IMR-90 (cell line): ENCODE results near the gene NPRL2. TPM values are rescaled to one million over a fixed set of nuclear protein-coding genes. Genes with fewer than 3 reads are reported as not detected.

Source experiments
- ATAC-seq: fragments of 200-7000 bp; cut with Tn5 transposase; 2 replicates; pipeline ENCODE4 v1.9.1; 2020; ENCODE audit warnings: low read depth, mild to moderate bottlenecking, moderate library complexity
- BruUV-seq: library from RNA; stranded (reverse); fragments of 400-500 nt; replicated peaks from 2 replicates; lab custom pipeline; 2021; lab: Mats Ljungman, UMichigan
- CTCF ChIA-PET: fragments of 300-600 bp; formaldehyde crosslinking; extraction: SDS; loops from one replicate; lab custom pipeline; 2021; ENCODE audit warnings: antibody characterized with exemption; lab: Yijun Ruan, JAX
- POLR2A ChIA-PET: fragments of 300-600 bp; sonication (Branson Sonifier 250); formaldehyde crosslinking; loops from one replicate; lab custom pipeline; 2022; ENCODE audit warnings: antibody characterized with exemption; ENCODE audit not compliant: unreplicated experiment; lab: Charles Lee
- DNase-seq: peaks from one replicate; pipeline ENCODE4 v3.0.0; 2013
- H2AFZ ChIP-seq: replicated peaks from 2 replicates; pipeline ENCODE3; 2013; ENCODE audit warnings: low read length, mild to moderate bottlenecking; ENCODE audit not compliant: poor library complexity
- H2AK5ac ChIP-seq: 2 replicates; pipeline ENCODE4 v1.6.1; 2013; ENCODE audit warnings: low read depth, low read length, inconsistent platforms
- H2AK9ac ChIP-seq: replicated peaks from 2 replicates; pipeline ENCODE3; 2013; ENCODE audit warnings: mild to moderate bottlenecking, low read depth, low read length, moderate library complexity; ENCODE audit not compliant: poor library complexity
- H2BK120ac ChIP-seq: 2 replicates; pipeline ENCODE4 v1.6.1; 2013; ENCODE audit warnings: low read depth, low read length, inconsistent platforms
- H2BK15ac ChIP-seq: 3 replicates; pipeline ENCODE4 v1.6.1; 2013; ENCODE audit warnings: low read depth, low read length, inconsistent platforms
- H2BK20ac ChIP-seq: 2 replicates; pipeline ENCODE4 v1.6.1; 2013; ENCODE audit warnings: low read depth, mild to moderate bottlenecking, inconsistent platforms, low read length, moderate library complexity
- H2BK5ac ChIP-seq: 2 replicates; pipeline ENCODE4 v1.6.1; 2013; ENCODE audit warnings: mild to moderate bottlenecking, low read depth, low read length, inconsistent platforms; ENCODE audit not compliant: poor library complexity, severe bottlenecking
- H3K14ac ChIP-seq: replicated peaks from 2 replicates; pipeline ENCODE4 v1.6.1; 2013; ENCODE audit warnings: low read depth, low read length, inconsistent platforms
- H3K18ac ChIP-seq: 2 replicates; pipeline ENCODE4 v1.6.1; 2013; ENCODE audit warnings: low read depth, low read length, control low read depth
- H3K23ac ChIP-seq: 2 replicates; pipeline ENCODE4 v1.6.1; 2013; ENCODE audit warnings: low read depth, low read length, inconsistent platforms
- H3K27ac ChIP-seq: 2 replicates; pipeline ENCODE4 v1.5.1; 2013; ENCODE audit warnings: mild to moderate bottlenecking, control low read depth, low read length; ENCODE audit not compliant: insufficient read depth
- H3K27me3 ChIP-seq: 2 replicates; pipeline ENCODE4 v1.6.1; 2013; ENCODE audit warnings: low read length; ENCODE audit not compliant: control insufficient read depth, insufficient read depth
- H3K36me3 ChIP-seq: 2 replicates; pipeline ENCODE4 v1.6.1; 2013; ENCODE audit warnings: low read length, mixed read lengths; ENCODE audit not compliant: control insufficient read depth, insufficient read depth
- H3K4ac ChIP-seq: 2 replicates; pipeline ENCODE4 v1.6.1; 2013; ENCODE audit warnings: low read depth, low read length, inconsistent platforms
- H3K4me1 ChIP-seq: 2 replicates; pipeline ENCODE4 v1.6.1; 2013; ENCODE audit warnings: low read length, mixed read lengths; ENCODE audit not compliant: control insufficient read depth, insufficient read depth
- H3K4me2 ChIP-seq: 2 replicates; pipeline ENCODE4 v1.6.1; 2013; ENCODE audit warnings: low read depth, mild to moderate bottlenecking, control low read depth, low read length, moderate library complexity
- H3K4me3 ChIP-seq: 2 replicates; pipeline ENCODE4 v1.5.1; 2013; ENCODE audit warnings: low read depth, mild to moderate bottlenecking, control low read depth, low read length, moderate library complexity; ENCODE audit not compliant: insufficient read depth
- H3K56ac ChIP-seq: 2 replicates; pipeline ENCODE4 v1.6.1; 2013; ENCODE audit warnings: low read length, inconsistent platforms; ENCODE audit not compliant: insufficient read depth; ENCODE audit errors: extremely low read depth
- H3K79me1 ChIP-seq, 2 experiments: 2 replicates each; pipeline ENCODE4 v1.6.1; 2013; ENCODE audit warnings: low read length in 2 of 2, inconsistent platforms in 1 of 2, low read depth in 1 of 2
- H3K9ac ChIP-seq: 2 replicates; pipeline ENCODE4 v1.6.1; 2013; ENCODE audit warnings: low read depth, low read length, control low read depth
- H3K9me1 ChIP-seq: 2 replicates; pipeline ENCODE4 v1.6.1; 2013; ENCODE audit warnings: low read length, inconsistent platforms; ENCODE audit not compliant: insufficient read depth
- H3K9me3 ChIP-seq: 2 replicates; pipeline ENCODE4 v1.6.1; 2013; ENCODE audit warnings: low read length; ENCODE audit not compliant: control insufficient read depth, insufficient read depth
- H4K20me1 ChIP-seq: 2 replicates; pipeline ENCODE4 v1.6.1; 2013; ENCODE audit warnings: low read length, inconsistent platforms; ENCODE audit not compliant: insufficient read depth
- H4K5ac ChIP-seq: 2 replicates; pipeline ENCODE4 v1.6.1; 2013; ENCODE audit warnings: mild to moderate bottlenecking, low read depth, low read length, control low read depth
- H4K8ac ChIP-seq, 2 experiments: 2 replicates each; pipeline ENCODE4 v1.6.1; 2013; ENCODE audit warnings: low read depth in 2 of 2, low read length in 2 of 2, control low read depth in 1 of 2, inconsistent platforms in 1 of 2
- H4K91ac ChIP-seq: 2 replicates; pipeline ENCODE4 v1.6.1; 2013; ENCODE audit warnings: low read depth, low read length, inconsistent platforms; ENCODE audit not compliant: insufficient read depth
- BHLHE40 ChIP-seq: fragments of 150-350 bp; IDR thresholded peaks from 2 replicates; pipeline ENCODE4 v1.6.1; 2016; ENCODE audit warnings: mild to moderate bottlenecking, low read depth, low read length
- MAZ ChIP-seq: IDR thresholded peaks from 2 replicates; pipeline ENCODE4 v1.6.1; 2012; ENCODE audit warnings: low read depth, mild to moderate bottlenecking, low read length, improper control_type of control experiment, moderate library complexity, borderline replicate concordance
- MXI1 ChIP-seq: IDR thresholded peaks from 2 replicates; pipeline ENCODE4 v1.6.1; 2012; ENCODE audit warnings: low read depth, mild to moderate bottlenecking, low read length, moderate library complexity, borderline replicate concordance
- WGBS, 2 experiments: methylation state at CpG; one replicate each; pipeline versions ENCODE4 v1.1.5 to v1.1.7; 2013; ENCODE audit warnings: missing lambda C conversion rate in 2 of 2; ENCODE audit not compliant: insufficient read length in 1 of 2; ENCODE audit errors: extremely low coverage in 2 of 2; 5-methylcytosine and 5-hydroxymethylcytosine counted together
- dilution Hi-C: fragments of 300-500 bp; cut with HindIII; formaldehyde crosslinking; loops from one replicate; pipeline ENCODE4 v1.14.3; 2018; ENCODE audit warnings: low sequenced_read_pairs; ENCODE audit not compliant: unreplicated experiment
- in situ Hi-C: fragments of 300-500 bp; cut with MboI; formaldehyde crosslinking; loops from 3 replicates; pipeline ENCODE4 v1.14.3; 2019; ENCODE audit warnings: low sequenced_read_pairs, inconsistent platforms, mixed read lengths
- intact Hi-C: fragments of 100-400 bp; cut with micrococcal nuclease; formaldehyde crosslinking; loops from 2 replicates; pipeline ENCODE4 v1.10.0; 2022
- polyA plus RNA-seq, 3 experiments: library from polyadenylated mRNA; depleted of rRNA; stranded (reverse); fragments of >200 nt; gene quantifications; 2 replicates each; pipeline ENCODE4 v1.2.3, GENCODE V29; 2012; ENCODE audit warnings: low replicate concordance in 1 of 3
- total RNA-seq: library from RNA; depleted of rRNA; stranded (reverse); fragments of >200 nt; gene quantifications from 2 replicates; pipeline ENCODE4 v1.2.3, GENCODE V29; 2012
- TF ChIP-seq, protein P1 (sequence below): fragments of 150-350 bp; IDR thresholded peaks from 2 replicates; pipeline ENCODE4 v1.6.1; 2017; ENCODE audit warnings: mild to moderate bottlenecking, antibody characterized with exemption, low read length, low read depth
- TF ChIP-seq, protein P2 (sequence below): fragments of 150-350 bp; IDR thresholded peaks from 2 replicates; pipeline ENCODE4 v1.6.1; 2016; ENCODE audit warnings: low read depth, mild to moderate bottlenecking, low read length, moderate library complexity, borderline replicate concordance

The NPRL2 gene
- total and polyA plus RNA-seq, 2 of the 4 experiments (the other 2 are of a cell fraction): 38.3 to 38.7 TPM

DNA sequence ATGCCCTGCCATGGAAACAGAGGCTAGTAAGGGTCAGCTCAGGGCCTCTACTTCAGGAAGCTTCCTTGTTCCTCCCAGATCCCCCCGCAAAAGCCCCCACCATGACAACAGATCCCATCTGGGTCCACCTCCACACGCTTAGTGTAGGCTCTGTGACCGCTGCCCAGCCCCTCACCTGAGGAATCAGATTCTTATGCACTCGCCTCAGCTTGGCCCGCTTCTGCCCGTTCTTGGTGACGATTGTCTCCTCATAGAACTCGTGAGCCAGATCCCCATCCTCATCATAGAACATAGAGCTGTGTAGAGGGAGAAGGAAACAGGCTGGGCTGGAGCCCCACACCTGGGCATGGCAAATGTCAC is 24.4 kb downstream of the NPRL2 start:
- Histone ChIP-seq H3K18ac (no peak overlapping the region), H3K27me3 (no peaks in the 10 kb centered on the region), H2BK5ac (no peak overlapping the region), H3K4me2 (no peak overlapping the region), H4K8ac (no peak overlapping the region), H3K56ac (no peak overlapping the region), H4K20me1 (peaks cover 8% of the 10 kb centered on the region), H3K23ac (no peak overlapping the region), H3K9ac (no peak overlapping the region), H2AK5ac (no peak overlapping the region), H3K27ac (no peak overlapping the region), H2BK15ac (no peak overlapping the region), H3K9me1 (no peaks in the 10 kb centered on the region), H2AFZ (no peak overlapping the region), H3K9me3 (no peaks in the 10 kb centered on the region), H4K5ac (no peak overlapping the region), H2BK20ac (no peak overlapping the region), H3K36me3 (peaks cover 22% of the 10 kb centered on the region), H3K4me3 (no peak overlapping the region), H3K4me1 (peaks cover 16% of the 10 kb centered on the region), H2AK9ac (no peak overlapping the region), H3K14ac (no peak overlapping the region), H4K91ac (no peak overlapping the region), H2BK120ac (no peak overlapping the region), H3K79me1 (peaks cover 23 to 39% of the 10 kb centered on the region in 2 experiments; a peak in 3 of 4 replicates), H3K4ac (no peak overlapping the region)
- ATAC-seq (no peak), DNase-seq (no peak)
- no peak for TF ChIP-seq MAZ
- TF ChIP-seq BHLHE40: no peak
- TF ChIP-seq, protein P1, sequence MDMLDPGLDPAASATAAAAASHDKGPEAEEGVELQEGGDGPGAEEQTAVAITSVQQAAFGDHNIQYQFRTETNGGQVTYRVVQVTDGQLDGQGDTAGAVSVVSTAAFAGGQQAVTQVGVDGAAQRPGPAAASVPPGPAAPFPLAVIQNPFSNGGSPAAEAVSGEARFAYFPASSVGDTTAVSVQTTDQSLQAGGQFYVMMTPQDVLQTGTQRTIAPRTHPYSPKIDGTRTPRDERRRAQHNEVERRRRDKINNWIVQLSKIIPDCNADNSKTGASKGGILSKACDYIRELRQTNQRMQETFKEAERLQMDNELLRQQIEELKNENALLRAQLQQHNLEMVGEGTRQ: no peak
- TF ChIP-seq, protein P2, sequence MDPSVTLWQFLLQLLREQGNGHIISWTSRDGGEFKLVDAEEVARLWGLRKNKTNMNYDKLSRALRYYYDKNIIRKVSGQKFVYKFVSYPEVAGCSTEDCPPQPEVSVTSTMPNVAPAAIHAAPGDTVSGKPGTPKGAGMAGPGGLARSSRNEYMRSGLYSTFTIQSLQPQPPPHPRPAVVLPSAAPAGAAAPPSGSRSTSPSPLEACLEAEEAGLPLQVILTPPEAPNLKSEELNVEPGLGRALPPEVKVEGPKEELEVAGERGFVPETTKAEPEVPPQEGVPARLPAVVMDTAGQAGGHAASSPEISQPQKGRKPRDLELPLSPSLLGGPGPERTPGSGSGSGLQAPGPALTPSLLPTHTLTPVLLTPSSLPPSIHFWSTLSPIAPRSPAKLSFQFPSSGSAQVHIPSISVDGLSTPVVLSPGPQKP: no peak
- no peak for TF ChIP-seq MXI1
- no TSS peak for BruUV-seq
- ChIA-PET CTCF (no interaction called here), POLR2A (no interaction called here)
- no CpG with 5 or more reads among the region's 8 CpGs for WGBS, 2 experiments
- dilution Hi-C loops (no loop called here), intact Hi-C loops (no loop called here), in situ Hi-C loops (loop anchor here (25.0 kb wide), 3 partner anchors 1061 to 1836 kb away; partner anchors contain the start of genes ABHD14B, GPR62, MANF and PCBP4)
